GM12878 (cell line): ENCODE measurements around the gene DDX5. TPM values are rescaled to one million over a fixed set of nuclear protein-coding genes. Genes with fewer than 3 reads are reported as not detected.

Source experiments
- ATAC-seq: fragments of 200-7000 bp; cut with Tn5 transposase; 3 replicates; pipeline ENCODE4 v1.9.1; 2020; ENCODE audit warnings: mild to moderate bottlenecking, moderate library complexity
- BruUV-seq: library from RNA; stranded (reverse); fragments of 400-500 nt; replicated peaks from 2 replicates; lab custom pipeline; 2021; lab: Mats Ljungman, UMichigan
- CTCF ChIA-PET: fragments of 300-600 bp; sonication (Branson Sonifier 250); formaldehyde crosslinking; extraction: SDS; loops from one replicate; lab custom pipeline; 2021; ENCODE audit warnings: inconsistent platforms; lab: Yijun Ruan, JAX
- POLR2A ChIA-PET: fragments of 350-600 bp; formaldehyde crosslinking; extraction: SDS; loops from one replicate; lab custom pipeline; 2021; ENCODE audit warnings: inconsistent platforms; lab: Charles Lee
- RAD21 ChIA-PET: fragments of 300-600 bp; sonication (Branson Sonifier 250); formaldehyde crosslinking; loops from one replicate; lab custom pipeline; 2023; ENCODE audit warnings: antibody characterized with exemption; ENCODE audit not compliant: unreplicated experiment; lab: Charles Lee
- SMC1A ChIA-PET: fragments of 300-600 bp; sonication (Branson Sonifier 250); formaldehyde crosslinking; loops from one replicate; lab custom pipeline; 2023; ENCODE audit not compliant: unreplicated experiment, uncharacterized antibody; lab: Charles Lee
- DNase-seq: peaks from one replicate; pipeline ENCODE4 v3.0.0-alpha.2; 2011; ENCODE audit warnings: low read depth, low spot score
- FAIRE-seq: peaks from 3 replicates; lab custom pipeline; 2011; peaks lifted over from hg19 to GRCh38; lab: Jason Lieb, UNC
- H2AFZ ChIP-seq: 2 replicates; pipeline ENCODE4 v1.6.0; 2011; ENCODE audit warnings: low read depth, low read length, control low read depth; ENCODE audit not compliant: control insufficient read depth
- H3K27ac ChIP-seq: 2 replicates; pipeline ENCODE4 v1.5.1; 2011; ENCODE audit warnings: control low read depth; ENCODE audit not compliant: control insufficient read depth, insufficient read depth
- H3K27me3 ChIP-seq, 2 experiments: replicated peaks in 1 of 2; 2 replicates each; pipeline versions ENCODE4 v1.6.0 to v1.6.1; 2011; ENCODE audit warnings: low read length in 1 of 2; ENCODE audit not compliant: control insufficient read depth in 2 of 2, insufficient read depth in 2 of 2
- H3K36me3 ChIP-seq, 2 experiments: 2 replicates each; pipeline ENCODE4 v1.5.1; 2011; ENCODE audit warnings: low read length in 1 of 2; ENCODE audit not compliant: control insufficient read depth in 2 of 2, insufficient read depth in 2 of 2
- H3K4me1 ChIP-seq: 2 replicates; pipeline ENCODE4 v1.6.1; 2011; ENCODE audit warnings: mild to moderate bottlenecking, low read length, moderate library complexity, mixed read lengths; ENCODE audit not compliant: control insufficient read depth, insufficient read depth
- H3K4me2 ChIP-seq: 2 replicates; pipeline ENCODE4 v1.6.0; 2011; ENCODE audit warnings: control low read depth; ENCODE audit not compliant: control insufficient read depth, insufficient read depth
- H3K4me3 ChIP-seq: fragments of 200-600 bp; sonication (generic); 2 replicates; pipeline ENCODE4 v1.5.1; 2016
- H3K79me2 ChIP-seq: 2 replicates; pipeline ENCODE4 v1.6.0; 2011; ENCODE audit warnings: low read length; ENCODE audit not compliant: control insufficient read depth, insufficient read depth
- H3K9ac ChIP-seq: 2 replicates; pipeline ENCODE4 v1.8.0; 2011; ENCODE audit warnings: low read length, control low read depth, mixed read lengths; ENCODE audit not compliant: control insufficient read depth, insufficient read depth
- H3K9me3 ChIP-seq: replicated peaks from 3 replicates; pipeline ENCODE4 v1.5.1; 2011; ENCODE audit warnings: mild to moderate bottlenecking, low read length; ENCODE audit not compliant: control insufficient read depth, insufficient read depth
- H4K20me1 ChIP-seq: 2 replicates; pipeline ENCODE4 v1.6.0; 2011; ENCODE audit not compliant: control insufficient read depth, insufficient read depth
- CBX5 ChIP-seq: sonication (generic); IDR thresholded peaks from 2 replicates; pipeline ENCODE4 v1.6.1; 2016; ENCODE audit warnings: low read depth, moderate library complexity, mild to moderate bottlenecking, inconsistent platforms
- CEBPB ChIP-seq, 2 experiments: fragments of 150-350 bp in 1 of 2; IDR thresholded peaks; 2 replicates each; pipeline ENCODE4 v1.6.1; 2012 to 2014; ENCODE audit warnings: low read depth in 2 of 2, low read length in 2 of 2, borderline replicate concordance in 1 of 2, inconsistent platforms in 1 of 2
- CREB1 ChIP-seq: IDR thresholded peaks from 2 replicates; pipeline ENCODE4 v1.6.1; 2012; ENCODE audit warnings: low read depth, mild to moderate bottlenecking, inconsistent platforms
- PRDM15 ChIP-seq: fragments of 450-650 bp; formaldehyde crosslinking; IDR thresholded peaks from 2 replicates; pipeline ENCODE4 v1.4.0; 2020; ENCODE audit warnings: mild to moderate bottlenecking, moderate library complexity
- RAD51 ChIP-seq: fragments of 450-650 bp; IDR thresholded peaks from 2 replicates; pipeline ENCODE4 v1.6.1; 2016; ENCODE audit warnings: moderate library complexity, mild to moderate bottlenecking, inconsistent platforms
- SPI1 ChIP-seq: IDR thresholded peaks from 2 replicates; pipeline ENCODE4 v1.6.1; 2011; ENCODE audit warnings: low read depth, mild to moderate bottlenecking, low read length, moderate library complexity, borderline replicate concordance; ENCODE audit not compliant: insufficient read depth
- ZNF207 ChIP-seq: fragments of 450-650 bp; IDR thresholded peaks from 2 replicates; pipeline ENCODE4 v1.6.1; 2014; ENCODE audit warnings: antibody characterized with exemption, mild to moderate bottlenecking, borderline replicate concordance
- ZNF622 ChIP-seq: fragments of 450-650 bp; IDR thresholded peaks from 2 replicates; pipeline ENCODE4 v1.6.1; 2017; ENCODE audit warnings: mild to moderate bottlenecking, inconsistent platforms
- WGBS: methylation state at CpG from one replicate; pipeline ENCODE4 v1.1.6; 2016; ENCODE audit warnings: low lambda C conversion rate; ENCODE audit not compliant: insufficient replicate concordance, insufficient coverage; ENCODE audit errors: missing lambda C conversion rate; 5-methylcytosine and 5-hydroxymethylcytosine counted together
- in situ Hi-C: fragments of 300-500 bp; cut with MboI; formaldehyde crosslinking; loops from 9 replicates; pipeline ENCODE4 v1.14.3; 2018; ENCODE audit warnings: mixed read lengths
- intact Hi-C: fragments of 100-400 bp; cut with micrococcal nuclease; formaldehyde crosslinking; loops from one replicate; pipeline ENCODE4 v1.14.2; 2022; ENCODE audit not compliant: unreplicated experiment
- polyA plus RNA-seq, 11 experiments: library from polyadenylated mRNA; depleted of rRNA in 4 of 11; unstranded in 6 of 11; stranded (reverse) in 5 of 11; fragments of >200 nt; fragmentation: Nextera tagmentation in 4 of 11; fragmentation: Illumina TruSeq in 1 of 11; extraction: Ambion mirVana in 4 of 11; extraction: Trizol in 1 of 11; gene quantifications; 1 replicate in 1 of 11; 2 replicates in 10 of 11; pipeline versions ENCODE4 v1.2.1 to v1.2.3, GENCODE V29; 2011 to 2016; ENCODE audit warnings: inconsistent platforms in 2 of 11, missing spikeins in 2 of 11, low read depth in 1 of 11
- total RNA-seq, 4 experiments: library from RNA; depleted of rRNA in 3 of 4; stranded (reverse); fragments of >200 nt in 3 of 4; fragmentation: Illumina TruSeq in 1 of 4; extraction: Trizol in 1 of 4; gene quantifications; 2 replicates each; pipeline versions ENCODE4 v1.2.1 to v1.2.3, GENCODE V29; 2013 to 2021
- TF ChIP-seq, protein P1 (sequence below): fragments of 150-350 bp; IDR thresholded peaks from 2 replicates; pipeline ENCODE4 v1.6.1; 2014; ENCODE audit warnings: mild to moderate bottlenecking, low read depth, low read length
- TF ChIP-seq, protein P2 (sequence below): fragments of 450-650 bp; formaldehyde crosslinking; IDR thresholded peaks from 2 replicates; pipeline ENCODE4 v1.4.0; 2022; ENCODE audit warnings: mild to moderate bottlenecking, moderate library complexity

DDX5 gene
- total and polyA plus RNA-seq, 10 of the 15 experiments (the other 5 are each of a cell fraction or from before 2014, with no cell fraction given), result 257 to 1,423 (median 719) TPM

- in situ Hi-C loops (loop anchor here (10.0 kb wide), 2 partner anchors 139 to 661 kb away; partner anchors contain the start of gene SMARCD2), intact Hi-C loops (loop anchor here (1.0 to 2.0 kb wide), 2 partner anchors 8 to 143 kb away; partner anchors contain the start of gene POLG2)
- Histone ChIP-seq H3K79me2 (peaks cover 82% of the 10 kb centered on the region), H3K9ac (peak overlapping the region; percentile 100), H2AFZ (no peak overlapping the region), H3K4me3 (peak overlapping the region; percentile 100), H3K4me2 (peak overlapping the region; percentile 66), H3K36me3 (peaks cover 10 to 41% of the 10 kb centered on the region in 2 experiments), H4K20me1 (peaks cover 10% of the 10 kb centered on the region), H3K4me1 (peaks cover 7% of the 10 kb centered on the region; the same call in 1 of the 2 replicates), H3K9me3 (no peaks in the 10 kb centered on the region), H3K27ac (peak overlapping the region; percentile 100), H3K27me3 (no peaks in the 10 kb centered on the region)
- no TSS peak for BruUV-seq
- ATAC-seq, result peak; percentile 66
- ChIA-PET POLR2A (interaction anchor here (0.7 to 3.0 kb wide), 15 partner anchors 9 to 1497 kb away, joined by 3 to 64 read pairs (median 4); partner anchors contain the start of genes MAP3K3 and POLG2), CTCF (interaction anchor here (0.8 to 17.7 kb wide), 8 partner anchors 7 to 128 kb away, joined by 3 to 350 read pairs (median 4); partner anchors contain the start of gene POLG2), SMC1A (interaction anchor here (0.9 to 2.9 kb wide), 11 partner anchors 8 to 187 kb away, joined by 3 to 25 read pairs (median 4); partner anchors contain the start of gene POLG2), RAD21 (interaction anchor here (1.0 to 2.6 kb wide), 10 partner anchors 9 to 143 kb away, joined by 3 to 11 read pairs (median 4); partner anchors contain the start of gene POLG2)
- no peak for DNase-seq
- WGBS, result under 1% methylated on average over 56 of the region's 76 CpGs
- no peak for FAIRE-seq
- TF ChIP-seq, protein P1, sequence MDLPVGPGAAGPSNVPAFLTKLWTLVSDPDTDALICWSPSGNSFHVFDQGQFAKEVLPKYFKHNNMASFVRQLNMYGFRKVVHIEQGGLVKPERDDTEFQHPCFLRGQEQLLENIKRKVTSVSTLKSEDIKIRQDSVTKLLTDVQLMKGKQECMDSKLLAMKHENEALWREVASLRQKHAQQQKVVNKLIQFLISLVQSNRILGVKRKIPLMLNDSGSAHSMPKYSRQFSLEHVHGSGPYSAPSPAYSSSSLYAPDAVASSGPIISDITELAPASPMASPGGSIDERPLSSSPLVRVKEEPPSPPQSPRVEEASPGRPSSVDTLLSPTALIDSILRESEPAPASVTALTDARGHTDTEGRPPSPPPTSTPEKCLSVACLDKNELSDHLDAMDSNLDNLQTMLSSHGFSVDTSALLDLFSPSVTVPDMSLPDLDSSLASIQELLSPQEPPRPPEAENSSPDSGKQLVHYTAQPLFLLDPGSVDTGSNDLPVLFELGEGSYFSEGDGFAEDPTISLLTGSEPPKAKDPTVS, result no peak
- TF ChIP-seq CREB1, result no peak
- TF ChIP-seq ZNF622, result no peak
- TF ChIP-seq PRDM15 (CRISPR knock-in tag), result no peak
- no peak for TF ChIP-seq CBX5
- TF ChIP-seq RAD51, result no peak
- peak; percentile 79 for TF ChIP-seq ZNF207
- TF ChIP-seq SPI1, result peak; percentile 43; the same call in 1 of the 2 replicates
- TF ChIP-seq CEBPB (IDR thresholded peaks at IDR 0.05; ENCODE audit: borderline replicate concordance in 1 of 2, low read depth in 2 of 2, low read length in 2 of 2), result no peak
- TF ChIP-seq, protein P2, sequence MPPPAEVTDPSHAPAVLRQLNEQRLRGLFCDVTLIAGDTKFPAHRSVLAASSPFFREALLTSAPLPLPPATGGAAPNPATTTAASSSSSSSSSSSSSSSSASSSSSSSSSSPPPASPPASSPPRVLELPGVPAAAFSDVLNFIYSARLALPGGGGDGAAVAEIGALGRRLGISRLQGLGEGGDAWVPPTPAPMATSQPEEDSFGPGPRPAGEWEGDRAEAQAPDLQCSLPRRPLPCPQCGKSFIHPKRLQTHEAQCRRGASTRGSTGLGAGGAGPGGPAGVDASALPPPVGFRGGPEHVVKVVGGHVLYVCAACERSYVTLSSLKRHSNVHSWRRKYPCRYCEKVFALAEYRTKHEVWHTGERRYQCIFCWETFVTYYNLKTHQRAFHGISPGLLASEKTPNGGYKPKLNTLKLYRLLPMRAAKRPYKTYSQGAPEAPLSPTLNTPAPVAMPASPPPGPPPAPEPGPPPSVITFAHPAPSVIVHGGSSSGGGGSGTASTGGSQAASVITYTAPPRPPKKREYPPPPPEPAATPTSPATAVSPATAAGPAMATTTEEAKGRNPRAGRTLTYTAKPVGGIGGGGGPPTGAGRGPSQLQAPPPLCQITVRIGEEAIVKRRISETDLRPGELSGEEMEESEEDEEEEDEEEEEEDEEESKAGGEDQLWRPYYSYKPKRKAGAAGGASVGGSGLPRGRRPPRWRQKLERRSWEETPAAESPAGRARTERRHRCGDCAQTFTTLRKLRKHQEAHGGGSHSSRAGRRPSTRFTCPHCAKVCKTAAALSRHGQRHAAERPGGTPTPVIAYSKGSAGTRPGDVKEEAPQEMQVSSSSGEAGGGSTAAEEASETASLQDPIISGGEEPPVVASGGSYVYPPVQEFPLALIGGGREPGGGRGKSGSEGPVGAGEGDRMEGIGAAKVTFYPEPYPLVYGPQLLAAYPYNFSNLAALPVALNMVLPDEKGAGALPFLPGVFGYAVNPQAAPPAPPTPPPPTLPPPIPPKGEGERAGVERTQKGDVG (CRISPR knock-in tag), result no peak
Observed at GRCh38 chr17:64505340-64506200, 519 bp downstream of the DDX5 start.
